NCI-H2227 treated with DMSO at 0.1 percent for 48 hours (cell line): Measurements from ENCODE around the gene PPIE.

Experiments used
- DNase-seq: peaks from one replicate; lab custom pipeline; 2025; lab: John Stamatoyannopoulos, UW

The PPIE gene

DNA sequence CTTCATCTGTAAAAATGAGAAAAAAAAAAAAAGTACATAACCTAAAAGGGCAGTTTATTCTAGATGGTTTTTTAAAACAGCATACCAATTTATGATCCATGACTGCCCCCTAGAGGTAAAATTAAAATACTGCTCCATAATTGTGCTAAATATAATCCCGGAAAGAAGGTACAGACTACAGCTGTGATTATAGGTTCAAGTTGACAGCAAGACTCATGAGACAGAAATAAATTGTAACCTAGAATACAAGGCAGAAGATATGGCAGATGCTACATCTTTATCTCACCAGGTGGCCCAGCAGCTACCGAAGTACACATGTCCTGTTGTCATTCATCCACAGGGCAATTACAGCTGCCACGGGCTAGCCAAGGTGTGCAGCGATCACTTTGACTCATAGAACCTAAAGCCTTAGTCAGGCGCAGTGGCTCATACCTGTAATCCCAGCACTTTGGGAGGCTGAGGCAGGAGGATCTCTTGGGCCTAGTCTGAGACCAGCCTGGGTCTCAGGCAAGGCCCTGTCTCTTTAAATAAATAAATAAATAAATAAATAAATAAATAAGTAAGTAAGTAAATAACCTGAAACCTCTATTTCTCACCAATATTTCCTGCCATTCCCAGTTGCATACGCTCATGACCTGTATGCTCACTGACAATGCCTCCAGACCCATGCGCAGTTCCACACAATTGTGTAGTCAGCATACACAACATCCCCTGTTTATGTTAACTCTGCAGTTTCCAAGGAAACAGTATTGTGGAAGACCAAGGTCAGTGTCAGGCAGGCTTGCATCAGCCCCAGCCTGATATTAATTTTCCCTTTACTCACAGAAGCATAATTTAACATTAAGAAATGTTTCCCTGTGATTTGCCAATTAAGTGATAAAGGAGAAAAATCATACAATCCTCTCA lies 18.3 kb upstream of the PPIE start:
- DNase-seq = peak; percentile 96

- DNase-seq = no peak
Observed at GRCh38 chr1:39721664-39722063, 17.0 kb upstream of the PPIE start.

GRCh38 chr1:39722495-39722894 lies 16.2 kb upstream of the PPIE start:
- no peak for DNase-seq

GRCh38 chr1:39726600-39726999 lies 12.1 kb upstream of the PPIE start:
- DNase-seq = no peak

GRCh38 chr1:39727221-39727931 lies 11.3 kb upstream of the PPIE start:
- DNase-seq = no peak

- no peak for DNase-seq
Observed at GRCh38 chr1:39727932-39728317, 10.8 kb upstream of the PPIE start.

GRCh38 chr1:39729030-39729429 lies 9.7 kb upstream of the PPIE start:
- no peak for DNase-seq

GRCh38 chr1:39729842-39730241 lies 8.8 kb upstream of the PPIE start:
- no peak for DNase-seq

DNA sequence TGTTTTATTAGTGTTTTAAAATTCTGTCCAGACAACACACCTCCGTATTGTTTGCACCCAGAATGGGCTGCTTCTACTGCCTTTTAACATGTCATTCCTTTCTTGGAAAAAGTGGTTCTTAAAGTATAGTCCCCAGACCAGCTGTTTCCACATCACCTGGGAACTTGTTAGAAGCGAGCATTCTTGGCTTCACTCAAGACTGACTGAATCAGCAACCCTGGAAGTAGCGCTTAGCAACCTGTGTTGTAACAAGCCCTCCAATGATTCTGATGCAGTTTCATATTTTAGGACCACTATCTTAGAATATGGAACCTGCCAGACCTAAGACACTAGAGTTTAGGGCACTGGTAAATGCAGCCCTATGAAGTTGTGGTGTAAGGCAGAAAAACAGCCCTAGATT lies 6.0 kb upstream of the PPIE start:
- DNase-seq = no peak

DNA sequence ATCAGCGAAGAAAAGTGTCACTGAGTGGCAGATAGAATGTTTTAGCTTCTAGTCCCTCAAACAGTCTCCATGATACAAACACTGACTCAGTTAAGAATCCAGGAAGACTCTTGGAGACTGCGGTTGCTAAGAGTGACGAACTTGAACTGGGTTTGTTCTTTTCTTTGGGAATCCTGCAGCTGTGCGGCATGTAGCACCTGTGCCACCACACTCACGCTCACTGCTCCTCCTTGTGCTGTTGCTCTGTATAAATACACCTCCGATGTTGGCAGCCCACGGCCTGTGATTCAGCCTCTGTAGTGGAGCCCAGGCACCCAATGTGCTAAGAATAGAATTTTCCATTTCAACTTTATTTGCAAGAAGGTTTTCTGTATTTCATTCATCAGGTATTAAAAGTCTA lies 5.5 kb upstream of the PPIE start:
- no peak for DNase-seq

DNA sequence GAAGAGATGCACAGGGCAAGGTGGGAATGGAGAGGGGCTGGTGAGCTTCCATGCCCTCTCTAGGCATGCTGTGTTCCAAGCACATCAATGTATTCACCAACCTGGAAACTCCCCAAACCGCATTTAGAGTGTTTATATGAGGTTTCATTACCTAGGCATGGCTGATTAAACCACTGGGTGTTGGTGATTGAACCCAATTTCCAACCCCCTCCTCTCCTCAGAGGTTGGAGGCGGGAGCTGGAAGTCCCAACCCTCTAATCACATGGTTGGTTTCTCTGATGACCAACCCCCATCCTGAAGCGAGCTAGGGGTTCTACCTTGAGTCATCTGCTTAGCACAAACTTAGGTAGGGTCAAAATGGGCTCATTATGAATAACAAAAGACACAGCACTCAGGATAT lies 3.0 kb upstream of the PPIE start:
- DNase-seq = no peak

DNA sequence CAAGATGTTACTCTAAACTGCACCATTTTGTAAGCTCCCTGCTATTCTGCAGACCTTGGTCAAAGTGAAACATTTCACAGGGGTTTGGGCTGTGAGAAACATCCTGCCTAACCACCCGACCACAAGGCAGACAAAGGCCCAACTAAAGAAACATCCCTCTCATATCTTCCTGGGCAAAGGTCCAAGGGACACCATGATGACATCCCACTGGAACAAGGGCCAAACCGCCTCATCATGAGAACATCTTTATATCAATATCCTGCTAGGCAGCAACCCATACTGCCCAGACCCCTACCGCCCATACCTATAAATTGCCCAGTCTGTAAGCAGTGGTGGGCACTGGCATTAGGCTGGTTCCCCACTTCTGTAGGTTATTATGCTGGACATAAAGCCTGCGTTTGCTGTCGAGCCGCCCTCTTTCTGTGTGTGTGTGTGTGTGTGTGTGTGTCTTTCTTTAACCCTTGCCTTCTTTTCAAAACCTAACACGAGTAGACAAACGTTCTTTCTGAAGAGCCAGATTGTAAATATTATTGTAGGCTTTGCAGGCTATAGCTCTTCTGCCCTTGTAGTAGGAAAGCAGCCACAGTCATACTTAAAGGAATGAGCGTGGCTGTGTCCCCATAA lies 1.0 kb upstream of the PPIE start:
- DNase-seq = no peak

DNA sequence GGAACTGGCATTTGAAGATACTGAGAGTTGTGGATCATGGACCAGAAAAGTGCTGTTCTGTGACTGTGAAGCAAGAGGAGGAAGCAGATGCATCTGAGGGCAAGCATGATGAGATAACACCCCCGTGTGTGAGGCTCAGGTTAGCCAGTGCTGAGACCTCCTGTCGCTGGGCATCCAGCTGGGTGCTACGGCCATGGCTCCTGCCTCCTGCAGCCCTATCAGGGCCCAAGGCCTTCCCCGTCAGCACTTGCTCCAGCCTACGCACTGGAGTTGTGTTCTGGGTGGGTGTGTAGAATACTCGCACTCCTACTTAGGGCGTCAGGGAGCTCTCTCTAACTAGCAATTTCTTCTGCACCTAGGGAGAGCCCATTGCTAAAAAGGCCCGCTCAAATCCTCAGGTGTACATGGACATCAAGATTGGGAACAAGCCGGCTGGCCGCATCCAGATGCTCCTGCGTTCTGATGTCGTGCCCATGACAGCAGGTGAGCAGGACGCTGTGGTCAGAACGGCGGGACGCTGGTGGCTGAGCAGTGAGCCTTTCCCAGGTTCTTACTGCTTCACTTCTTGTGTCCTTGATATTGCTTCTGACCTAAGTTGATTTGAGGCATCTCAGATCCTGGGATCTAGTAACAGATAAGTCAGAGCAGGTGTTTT lies 6.5 kb downstream of the PPIE start:
- no peak for DNase-seq

- DNase-seq = no peak
Observed at GRCh38 chr1:39751595-39751994, 12.9 kb downstream of the PPIE start.

GRCh38 chr1:39752703-39753102 lies 14.0 kb downstream of the PPIE start:
- DNase-seq = no peak

GRCh38 chr1:39753132-39754025 lies 14.7 kb downstream of the PPIE start:
- no peak for DNase-seq

DNA sequence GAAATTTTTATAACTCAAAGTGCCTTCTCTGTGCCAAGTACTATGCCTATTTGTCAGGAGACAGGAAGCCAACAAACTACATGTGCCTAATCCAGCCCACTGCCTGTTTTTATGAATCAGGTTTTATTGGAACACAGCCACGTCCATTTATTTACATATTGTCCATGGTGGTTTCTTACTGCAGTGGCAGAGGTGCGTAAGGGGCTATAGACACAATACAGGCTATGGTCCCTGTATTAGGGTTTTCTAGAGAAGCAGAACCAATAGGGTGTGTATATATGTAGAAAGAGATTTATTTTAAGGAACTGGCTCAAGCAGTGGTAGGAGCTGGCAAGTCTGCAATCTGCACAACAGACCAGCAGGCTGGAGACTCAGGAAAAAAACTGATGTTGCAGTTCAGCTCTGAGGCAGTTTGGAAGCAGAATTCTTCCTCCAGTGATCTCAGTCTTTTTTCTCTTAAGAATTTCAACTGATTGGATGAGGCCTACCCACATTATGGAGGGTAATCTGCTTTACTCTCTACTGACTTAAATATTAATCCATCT lies 15.4 kb downstream of the PPIE start:
- DNase-seq = no peak

GRCh38 chr1:39754906-39755504 lies 16.3 kb downstream of the PPIE start:
- DNase-seq = peak; percentile 25

DNA sequence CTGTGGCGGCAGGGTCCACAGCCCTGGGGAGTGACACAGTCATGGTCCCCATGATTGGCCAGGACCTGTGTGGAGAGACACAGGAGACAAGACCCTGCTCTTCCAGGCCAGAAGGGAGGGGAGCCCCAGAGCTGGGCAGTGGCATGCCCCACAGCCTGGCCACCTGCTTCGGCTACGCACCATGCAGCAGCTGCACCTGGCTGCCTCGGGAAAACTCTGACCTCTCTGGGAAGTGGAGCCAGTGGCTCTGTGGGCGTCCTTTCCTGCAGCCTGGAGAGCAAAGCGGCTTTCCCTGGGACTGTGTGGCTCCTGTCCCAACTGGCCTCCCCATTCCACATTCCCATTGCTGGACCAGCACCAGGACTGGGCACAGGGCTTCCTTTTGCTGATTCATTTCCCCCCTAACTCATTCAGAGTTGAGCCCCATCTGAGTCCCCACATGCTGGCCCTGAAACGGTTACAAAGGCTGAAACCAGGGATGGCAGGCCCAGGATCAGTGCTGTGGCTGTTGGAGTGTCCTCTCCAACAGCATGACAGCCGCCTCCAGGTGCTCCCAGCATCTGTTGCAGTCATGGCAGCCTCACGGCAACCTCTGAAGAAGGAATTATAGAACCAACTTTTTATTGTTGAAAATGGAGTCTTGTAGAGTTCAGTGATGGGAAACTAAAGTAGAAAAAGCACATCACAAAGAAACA lies 17.4 kb downstream of the PPIE start:
- DNase-seq = no peak

- no peak for DNase-seq
Observed at GRCh38 chr1:39757501-39757900, 18.8 kb downstream of the PPIE start.
